NB4 (cell line): ENCODE data around the gene COL4A2.
A peak's percentile ranks its signal among the peaks of the same experiment; 100 is the strongest.

Experiments used
- MYC ChIP-seq: IDR thresholded peaks from 2 replicates; pipeline ENCODE4 v1.6.1; 2011; ENCODE audit warnings: low read depth, low read length
- POLR2A ChIP-seq: IDR thresholded peaks from 2 replicates; pipeline ENCODE4 v1.6.1; 2011; ENCODE audit warnings: mild to moderate bottlenecking; ENCODE audit not compliant: insufficient read length; ENCODE audit errors: extremely low read depth
- TF ChIP-seq, protein P1 (sequence below): IDR thresholded peaks from one replicate; pipeline ENCODE4 v1.5.1; 2012; ENCODE audit warnings: low read depth, low read length
- TF ChIP-seq, protein P2 (sequence below): IDR thresholded peaks from 2 replicates; pipeline ENCODE4 v1.6.1; 2011; ENCODE audit warnings: low read depth, low read length

GRCh38 chr13:110289661-110290060, 17.4 kb upstream of the COL4A2 start:
- TF ChIP-seq, protein P1, sequence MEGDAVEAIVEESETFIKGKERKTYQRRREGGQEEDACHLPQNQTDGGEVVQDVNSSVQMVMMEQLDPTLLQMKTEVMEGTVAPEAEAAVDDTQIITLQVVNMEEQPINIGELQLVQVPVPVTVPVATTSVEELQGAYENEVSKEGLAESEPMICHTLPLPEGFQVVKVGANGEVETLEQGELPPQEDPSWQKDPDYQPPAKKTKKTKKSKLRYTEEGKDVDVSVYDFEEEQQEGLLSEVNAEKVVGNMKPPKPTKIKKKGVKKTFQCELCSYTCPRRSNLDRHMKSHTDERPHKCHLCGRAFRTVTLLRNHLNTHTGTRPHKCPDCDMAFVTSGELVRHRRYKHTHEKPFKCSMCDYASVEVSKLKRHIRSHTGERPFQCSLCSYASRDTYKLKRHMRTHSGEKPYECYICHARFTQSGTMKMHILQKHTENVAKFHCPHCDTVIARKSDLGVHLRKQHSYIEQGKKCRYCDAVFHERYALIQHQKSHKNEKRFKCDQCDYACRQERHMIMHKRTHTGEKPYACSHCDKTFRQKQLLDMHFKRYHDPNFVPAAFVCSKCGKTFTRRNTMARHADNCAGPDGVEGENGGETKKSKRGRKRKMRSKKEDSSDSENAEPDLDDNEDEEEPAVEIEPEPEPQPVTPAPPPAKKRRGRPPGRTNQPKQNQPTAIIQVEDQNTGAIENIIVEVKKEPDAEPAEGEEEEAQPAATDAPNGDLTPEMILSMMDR = peak; percentile 5
- TF ChIP-seq POLR2A (no peak), MYC (no peak)
- TF ChIP-seq, protein P2, sequence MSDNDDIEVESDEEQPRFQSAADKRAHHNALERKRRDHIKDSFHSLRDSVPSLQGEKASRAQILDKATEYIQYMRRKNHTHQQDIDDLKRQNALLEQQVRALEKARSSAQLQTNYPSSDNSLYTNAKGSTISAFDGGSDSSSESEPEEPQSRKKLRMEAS = no peak
